ENCODE data around the gene CBLB.

The CBLB gene

DNA sequence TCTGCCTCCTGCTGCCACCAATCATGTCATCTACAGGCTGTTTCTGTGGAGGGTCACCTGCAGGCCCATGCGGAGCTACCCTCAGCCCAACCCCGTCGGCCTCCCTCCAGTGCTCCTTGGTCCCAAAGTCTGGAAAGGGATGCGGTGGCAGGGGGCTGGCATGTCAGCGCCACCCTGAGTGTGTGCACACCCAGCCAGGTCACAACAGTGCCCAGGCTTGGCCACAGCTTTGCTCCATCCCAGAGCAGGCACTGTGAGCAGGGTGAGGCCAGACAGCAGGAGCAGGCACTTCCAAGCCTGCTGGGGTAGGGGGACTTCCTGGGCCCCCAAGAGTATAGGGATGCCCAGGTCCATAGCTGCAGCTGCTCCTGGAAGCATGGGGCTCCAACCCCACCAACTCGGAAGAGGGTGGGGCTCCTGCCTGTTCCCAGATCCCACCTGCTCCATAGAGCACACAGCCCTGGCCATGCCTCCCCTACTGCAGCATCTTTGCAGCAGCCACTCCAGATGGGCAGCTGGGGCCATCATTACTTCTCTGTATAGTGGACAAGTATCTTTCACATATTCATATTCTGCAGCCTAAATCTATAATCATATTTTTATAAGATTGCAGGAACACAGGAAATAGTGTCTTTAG, 109.3 kb downstream of the CBLB start:
- H3K27ac ChIP-seq = no peak overlapping the region
- TF ChIP-seq ZFX (IDR thresholded peaks at IDR 0.05) (no peak), CTCF (conservative IDR thresholded peaks at IDR 0.05) (no peak)

GRCh38 chr3:105758451-105758850, 110.4 kb downstream of the CBLB start:
- TF ChIP-seq ZFX (IDR thresholded peaks at IDR 0.05) (no peak), CTCF (conservative IDR thresholded peaks at IDR 0.05) (no peak)
- no peak overlapping the region for H3K27ac ChIP-seq

DNA sequence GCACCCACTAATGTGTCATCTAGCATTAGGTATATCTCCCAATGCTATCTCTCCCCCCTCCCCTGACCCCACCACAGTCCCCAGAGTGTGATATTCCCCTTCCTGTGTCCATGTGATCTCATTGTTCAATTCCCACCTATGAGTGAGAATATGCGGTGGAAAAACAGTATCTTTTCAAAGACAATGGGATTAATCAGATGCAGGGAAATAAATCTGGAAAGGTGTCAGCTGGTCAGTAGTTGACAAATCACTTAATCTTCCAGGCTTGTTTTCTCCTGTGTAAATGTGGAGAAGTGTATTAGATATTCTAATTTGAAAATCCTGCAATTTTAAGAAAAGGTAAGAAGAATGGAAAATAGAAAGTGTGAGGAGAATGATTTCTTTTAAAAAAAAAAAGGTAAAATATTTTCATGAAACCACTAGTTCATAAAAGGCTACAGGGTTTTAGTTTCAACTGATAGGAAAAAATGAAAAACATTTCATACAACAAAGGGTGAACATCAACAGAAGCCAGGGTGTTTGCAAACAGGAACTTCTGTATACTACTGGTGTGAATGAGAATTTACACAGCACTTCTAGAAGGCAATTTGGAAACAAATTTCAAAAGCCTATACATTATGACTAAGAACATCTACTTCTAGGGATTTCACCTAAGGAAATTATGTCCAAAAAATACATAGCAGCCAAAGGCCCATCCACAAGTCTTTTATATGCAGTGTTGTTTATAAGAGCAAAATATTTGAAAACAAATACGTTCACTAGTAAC, 113.5 kb downstream of the CBLB start:
- TF ChIP-seq CTCF (conservative IDR thresholded peaks at IDR 0.05) (no peak), ZFX (IDR thresholded peaks at IDR 0.05) (no peak)
- H3K27ac ChIP-seq = no peak overlapping the region

DNA sequence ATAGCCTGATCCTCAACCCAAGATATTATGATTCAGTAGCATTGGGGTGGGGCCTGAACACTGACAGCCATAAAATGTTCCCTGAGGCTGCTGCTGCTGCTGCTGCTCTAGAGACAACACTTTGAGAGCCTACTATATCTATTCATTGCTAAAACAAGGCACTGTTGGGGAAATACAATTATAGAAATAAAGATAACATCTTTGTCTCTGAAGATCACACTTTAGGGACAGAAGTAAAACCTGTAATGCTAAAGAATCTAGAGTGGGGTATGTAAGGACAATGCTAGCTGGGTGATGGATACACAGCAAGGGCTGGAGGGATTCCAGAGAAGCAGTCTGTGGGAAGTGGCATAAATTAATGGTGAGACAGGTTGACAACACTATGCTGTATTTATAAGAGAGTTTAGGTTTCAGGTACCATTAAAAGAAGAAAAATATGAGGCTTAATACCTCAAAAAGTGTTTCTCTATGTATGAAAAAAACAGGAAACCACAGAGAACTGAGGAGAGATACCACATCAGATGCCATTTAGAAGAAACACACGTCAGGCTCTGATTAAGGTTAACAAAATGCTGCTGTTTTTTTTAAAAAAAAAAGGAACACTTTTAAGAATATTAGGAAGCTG, 115.9 kb downstream of the CBLB start:
- no peak overlapping the region for H3K27ac ChIP-seq
- no peak for TF ChIP-seq CTCF (conservative IDR thresholded peaks at IDR 0.05)
- no peak for TF ChIP-seq ZFX (IDR thresholded peaks at IDR 0.05)

DNA sequence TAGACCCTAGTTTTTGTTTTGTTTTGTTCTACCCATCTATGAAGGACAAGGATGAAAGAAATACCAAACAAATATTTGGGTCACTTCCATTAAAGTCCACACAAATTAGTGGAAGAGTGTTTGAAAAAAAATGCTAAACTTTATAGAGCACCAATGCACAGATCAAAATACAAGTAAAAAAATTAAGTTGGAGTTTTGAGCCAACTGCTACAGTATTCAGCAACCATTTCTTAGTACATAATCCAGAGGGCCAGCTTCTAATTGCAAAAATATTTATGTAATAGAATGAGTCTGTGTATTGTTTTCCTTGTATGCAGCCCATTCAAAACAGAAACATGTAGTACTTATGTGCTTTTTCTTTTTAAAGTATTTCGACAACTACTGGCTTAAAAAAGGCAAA, 121.1 kb downstream of the CBLB start:
- TF ChIP-seq CTCF (conservative IDR thresholded peaks at IDR 0.05) = no peak
- TF ChIP-seq ZFX (IDR thresholded peaks at IDR 0.05) = no peak

DNA sequence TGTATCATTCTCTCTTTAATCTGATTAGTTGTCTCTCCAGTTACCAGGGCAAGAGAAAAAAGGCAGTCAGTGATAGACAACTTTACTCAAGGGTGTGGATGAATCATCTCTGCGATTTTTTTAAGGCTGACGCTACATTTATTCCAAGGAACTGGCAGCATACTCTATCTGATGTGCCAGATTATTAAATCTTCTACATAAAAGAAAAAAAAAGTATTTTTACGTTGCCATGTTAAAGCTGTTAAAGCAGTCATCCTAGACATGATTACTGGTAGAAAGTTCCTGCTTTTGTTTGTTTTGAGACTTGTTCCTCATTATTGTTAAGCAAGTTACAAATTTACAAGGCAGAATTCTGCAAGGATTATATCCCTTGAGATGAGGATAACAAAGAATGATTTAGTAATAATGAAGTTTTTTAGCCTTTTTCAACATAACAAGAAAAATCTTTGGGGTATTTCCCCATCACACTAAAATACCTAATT, 121.7 kb downstream of the CBLB start:
- H3K27ac ChIP-seq = no peak overlapping the region
- TF ChIP-seq ZFX (IDR thresholded peaks at IDR 0.05) (no peak), CTCF (conservative IDR thresholded peaks at IDR 0.05) (no peak)

More for the DNA sequence above, 121.1 kb downstream of the CBLB start:
- no peak overlapping the region for H3K27ac ChIP-seq

Measured in C4-2B (cell line).